ENCODE results near the gene SENP5. TPM values are rescaled to one million over a fixed set of nuclear protein-coding genes. Genes with fewer than 3 reads are reported as not detected.

SENP5 gene
- total and polyA plus RNA-seq, 7 donors, result 8.1 to 37.7 (median 21.3) TPM

- DNase-seq (no peak), ATAC-seq (no peak)
- intact Hi-C loops (cut with DNase I), result no loop called here
- H3K4me3 ChIP-seq, result no peak overlapping the region
- TF ChIP-seq CTCF (IDR thresholded peaks at IDR 0.05), result no peak
- no peaks in the 10 kb centered on the region for H3K9me3 ChIP-seq
- H3K36me3 ChIP-seq (ENCODE audit: insufficient read depth in 1 of 2, low read depth in 1 of 2), result peaks cover 0 to 8% of the 10 kb centered on the region in 2 donors
- H3K4me1 ChIP-seq, result peaks cover 6% of the 10 kb centered on the region
- no peaks in the 10 kb centered on the region for H3K27me3 ChIP-seq (ENCODE audit: insufficient read depth in 3 of 3, low read length in 2 of 3)
- H3K27ac ChIP-seq, result no peak overlapping the region
- 75 to 82% (median 76%) methylated on average over 2 of the region's 2 CpGs for WGBS, 3 donors
Measured at GRCh38 chr3:196963631-196963953, 95.9 kb downstream of the SENP5 start.

- no peak for DNase-seq
- Histone ChIP-seq H3K27ac (no peak overlapping the region), H3K4me1 (peaks cover 6% of the 10 kb centered on the region), H3K9me3 (no peaks in the 10 kb centered on the region), H3K4me3 (no peak overlapping the region), H3K27me3 (ENCODE audit: insufficient read depth in 3 of 3, low read length in 2 of 3) (no peaks in the 10 kb centered on the region), H3K36me3 (ENCODE audit: insufficient read depth in 1 of 2, low read depth in 1 of 2) (peaks cover 0 to 8% of the 10 kb centered on the region in 2 donors)
- TF ChIP-seq CTCF (IDR thresholded peaks at IDR 0.05), result no peak
- no peak for ATAC-seq
- 89 to 92% (median 91%) methylated on average over 11 of the region's 11 CpGs for WGBS, 3 donors
- intact Hi-C loops (cut with DNase I), result loop anchor here in 1 of 2 donors (5.0 kb wide), 1 partner anchor 128 kb away; no protein-coding TSS in a partner anchor
Measured at GRCh38 chr3:196965112-196965803, 97.5 kb downstream of the SENP5 start.

GRCh38 chr3:196965804-196966173 is 98.1 kb downstream of the SENP5 start:
- Histone ChIP-seq H3K27me3 (ENCODE audit: insufficient read depth in 3 of 3, low read length in 2 of 3) (no peaks in the 10 kb centered on the region), H3K4me1 (peaks cover 6% of the 10 kb centered on the region), H3K36me3 (ENCODE audit: insufficient read depth in 1 of 2, low read depth in 1 of 2) (peaks cover 0 to 8% of the 10 kb centered on the region in 2 donors), H3K27ac (no peak overlapping the region), H3K4me3 (no peak overlapping the region), H3K9me3 (no peaks in the 10 kb centered on the region)
- DNase-seq, result no peak
- no peak for ATAC-seq
- intact Hi-C loops (cut with DNase I), result loop anchor here in 1 of 2 donors (5.0 kb wide), 1 partner anchor 128 kb away; no protein-coding TSS in a partner anchor
- TF ChIP-seq CTCF (IDR thresholded peaks at IDR 0.05), result no peak
- WGBS, 3 donors, result 90 to 93% (median 91%) methylated on average over 10 of the region's 10 CpGs

GRCh38 chr3:196966526-196967401 is 99.0 kb downstream of the SENP5 start:
- no peak for DNase-seq
- ATAC-seq, result no peak
- Histone ChIP-seq H3K9me3 (no peaks in the 10 kb centered on the region), H3K27ac (no peak overlapping the region), H3K4me3 (no peak overlapping the region), H3K4me1 (peaks cover 6% of the 10 kb centered on the region), H3K36me3 (ENCODE audit: insufficient read depth in 1 of 2, low read depth in 1 of 2) (peaks cover 0 to 8% of the 10 kb centered on the region in 2 donors), H3K27me3 (ENCODE audit: insufficient read depth in 3 of 3, low read length in 2 of 3) (no peaks in the 10 kb centered on the region)
- WGBS, 3 donors, result 74 to 77% (median 76%) methylated on average over 46 to 47 of the region's 47 CpGs
- intact Hi-C loops (cut with DNase I), result loop anchor here in 1 of 2 donors (5.0 kb wide), 1 partner anchor 129 kb away; no protein-coding TSS in a partner anchor
- TF ChIP-seq CTCF (IDR thresholded peaks at IDR 0.05), result no peak
